HepG2 (cell line): ENCODE data around the gene PNRC1. TPM values are rescaled to one million over a fixed set of nuclear protein-coding genes. Genes with fewer than 3 reads are reported as not detected.

ENCODE experiments used
- CAMTA2 ChIP-seq: sonication (generic); formaldehyde crosslinking; IDR thresholded peaks from 2 replicates; pipeline ENCODE4 v1.4.0; 2020; ENCODE audit warnings: mild to moderate bottlenecking, missing genetic modification reagents, borderline replicate concordance
- CCDC6 ChIP-seq: sonication (generic); formaldehyde crosslinking; IDR thresholded peaks from 2 replicates; pipeline ENCODE4 v1.8.1; 2022; ENCODE audit warnings: mild to moderate bottlenecking, missing genetic modification reagents, moderate library complexity
- GMEB2 ChIP-seq: IDR thresholded peaks from 2 replicates; pipeline ENCODE4 v1.6.1; 2016; ENCODE audit warnings: missing biosample characterization, missing genetic modification reagents, low read depth
- GZF1 ChIP-seq: sonication (generic); formaldehyde crosslinking; IDR thresholded peaks from 2 replicates; pipeline ENCODE4 v1.5.1; 2020; ENCODE audit warnings: mild to moderate bottlenecking, missing genetic modification reagents
- HNF1B ChIP-seq: sonication (generic); formaldehyde crosslinking; IDR thresholded peaks from 2 replicates; pipeline ENCODE4 v1.5.1; 2020; ENCODE audit warnings: mild to moderate bottlenecking, moderate library complexity, missing genetic modification reagents
- HOXA7 ChIP-seq: sonication (generic); formaldehyde crosslinking; IDR thresholded peaks from 2 replicates; pipeline ENCODE4 v1.8.1; 2022; ENCODE audit warnings: mild to moderate bottlenecking, missing genetic modification reagents, moderate library complexity
- KDM3A ChIP-seq: IDR thresholded peaks from 2 replicates; pipeline ENCODE4 v1.6.1; 2018; ENCODE audit warnings: low read depth, missing compliant biosample characterization
- MED13 ChIP-seq: sonication (generic); formaldehyde crosslinking; IDR thresholded peaks from 2 replicates; pipeline ENCODE4 v1.5.0; 2020; ENCODE audit warnings: missing genetic modification reagents
- NCOA2 ChIP-seq: sonication (generic); formaldehyde crosslinking; IDR thresholded peaks from 2 replicates; pipeline ENCODE4 v1.8.0; 2022; ENCODE audit warnings: inconsistent platforms
- NFIB ChIP-seq: sonication (generic); formaldehyde crosslinking; IDR thresholded peaks from 2 replicates; pipeline ENCODE4 v1.9.0; 2021; ENCODE audit warnings: missing genetic modification reagents, mild to moderate bottlenecking, borderline replicate concordance
- NFKBIZ ChIP-seq: IDR thresholded peaks from 2 replicates; pipeline ENCODE4 v1.6.1; 2018; ENCODE audit warnings: missing genetic modification reagents, missing compliant biosample characterization
- PBX2 ChIP-seq: IDR thresholded peaks from 2 replicates; pipeline ENCODE4 v1.6.1; 2016; ENCODE audit warnings: control low read depth
- PLRG1 ChIP-seq: fragments of 450-650 bp; conservative IDR thresholded peaks from 2 replicates; pipeline ENCODE4 v1.6.1; 2016
- SKI ChIP-seq: fragments of 450-650 bp; IDR thresholded peaks from one replicate; pipeline ENCODE4 v1.6.1; 2018; ENCODE audit warnings: mild to moderate bottlenecking; ENCODE audit not compliant: partially characterized antibody
- SOX13 ChIP-seq, 3 experiments: fragments of 450-650 bp in 1 of 3; sonication (generic) in 1 of 3; formaldehyde crosslinking in 1 of 3; IDR thresholded peaks in 2 of 3; conservative IDR thresholded peaks in 1 of 3; 2 replicates each; pipeline versions ENCODE4 v1.5.0 to v1.6.1; 2016 to 2020; ENCODE audit warnings: antibody characterized with exemption in 1 of 3, mild to moderate bottlenecking in 1 of 3, missing compliant biosample characterization in 1 of 3, missing genetic modification reagents in 1 of 3, moderate library complexity in 1 of 3
- SOX6 ChIP-seq, 2 experiments: fragments of 450-650 bp in 1 of 2; sonication (generic) in 1 of 2; formaldehyde crosslinking in 1 of 2; IDR thresholded peaks; 2 replicates each; pipeline versions ENCODE4 v1.4.0 to v1.6.1; 2017 to 2020; ENCODE audit warnings: antibody characterized with exemption in 1 of 2, mild to moderate bottlenecking in 1 of 2, missing genetic modification reagents in 1 of 2
- STAT5B ChIP-seq: sonication (generic); formaldehyde crosslinking; IDR thresholded peaks from 2 replicates; pipeline ENCODE4 v1.4.0; 2020; ENCODE audit warnings: missing genetic modification reagents
- ZBTB7B ChIP-seq: sonication (generic); formaldehyde crosslinking; IDR thresholded peaks from 2 replicates; pipeline ENCODE4 v1.4.0; 2020; ENCODE audit warnings: missing genetic modification reagents
- ZFP82 ChIP-seq: sonication (generic); formaldehyde crosslinking; IDR thresholded peaks from 2 replicates; pipeline ENCODE4 v1.5.1; 2020; ENCODE audit warnings: mild to moderate bottlenecking, missing genetic modification reagents, borderline replicate concordance
- ZMAT3 ChIP-seq: sonication (generic); formaldehyde crosslinking; conservative IDR thresholded peaks from 2 replicates; pipeline ENCODE4 v1.7.0; 2021; ENCODE audit warnings: missing genetic modification reagents
- ZNF234 ChIP-seq: sonication (generic); formaldehyde crosslinking; conservative IDR thresholded peaks from 2 replicates; pipeline ENCODE4 v1.5.1; 2020; ENCODE audit warnings: mild to moderate bottlenecking, missing genetic modification reagents
- ZNF280B ChIP-seq: sonication (generic); formaldehyde crosslinking; IDR thresholded peaks from 2 replicates; pipeline ENCODE4 v1.5.0; 2020; ENCODE audit warnings: missing genetic modification reagents, mild to moderate bottlenecking, borderline replicate concordance
- ZNF329 ChIP-seq: sonication (generic); formaldehyde crosslinking; IDR thresholded peaks from 2 replicates; pipeline ENCODE4 v1.9.0; 2021; ENCODE audit warnings: low read depth, mild to moderate bottlenecking, missing genetic modification reagents
- ZNF572 ChIP-seq: sonication (generic); formaldehyde crosslinking; IDR thresholded peaks from 2 replicates; pipeline ENCODE4 v1.5.1; 2020; ENCODE audit warnings: mild to moderate bottlenecking, missing genetic modification reagents
- ZNF776 ChIP-seq: sonication (generic); formaldehyde crosslinking; IDR thresholded peaks from 2 replicates; pipeline ENCODE4 v1.4.0; 2020; ENCODE audit warnings: mild to moderate bottlenecking, missing genetic modification reagents
- ZNF891 ChIP-seq: sonication (generic); formaldehyde crosslinking; IDR thresholded peaks from 2 replicates; pipeline ENCODE4 v1.5.0; 2020; ENCODE audit warnings: mild to moderate bottlenecking, missing genetic modification reagents
- ZSCAN22 ChIP-seq: sonication (generic); formaldehyde crosslinking; IDR thresholded peaks from 2 replicates; pipeline ENCODE4 v1.4.0; 2020; ENCODE audit warnings: mild to moderate bottlenecking, missing genetic modification reagents
- polyA plus RNA-seq, 8 experiments: library from polyadenylated mRNA; depleted of rRNA in 3 of 8; stranded (reverse) in 7 of 8; unstranded in 1 of 8; fragments of >200 nt; fragmentation: Illumina TruSeq in 4 of 8; extraction: Trizol in 4 of 8; gene quantifications; 2 replicates each; pipeline versions ENCODE4 v1.2.1 to v1.2.3, GENCODE V29; 2011 to 2016; ENCODE audit warnings: low read depth in 4 of 8, missing spikeins in 1 of 8, mixed read lengths in 1 of 8; ENCODE audit not compliant: insufficient read depth in 1 of 8
- total RNA-seq, 5 experiments: library from RNA; depleted of rRNA; stranded (reverse); fragments of >200 nt; fragmentation: Illumina TruSeq; extraction: Trizol; gene quantifications; 2 replicates each; pipeline ENCODE4 v1.2.3, GENCODE V29; 2016; ENCODE audit warnings: low read depth in 1 of 5

PNRC1 gene
- total and polyA plus RNA-seq, 2 of the 13 experiments (the other 11 are each of a cell fraction or from before 2014, with no cell fraction given): 17.6 to 36.0 TPM

- TF ChIP-seq GMEB2 (CRISPR knock-in tag): no peak
- no peak for TF ChIP-seq SKI
- TF ChIP-seq ZMAT3 (CRISPR knock-in tag): no peak
- no peak for TF ChIP-seq KDM3A (CRISPR knock-in tag)
- TF ChIP-seq PBX2: no peak
- TF ChIP-seq ZNF234 (CRISPR knock-in tag): no peak
- no peak for TF ChIP-seq CCDC6 (CRISPR knock-in tag)
- no peak for TF ChIP-seq ZNF776 (CRISPR knock-in tag)
- TF ChIP-seq SOX13 (IDR thresholded peaks at IDR 0.05): no peak
- TF ChIP-seq SOX13 (CRISPR knock-in tag; conservative IDR thresholded peaks at IDR 0.05 in 1 of 2, IDR thresholded peaks at IDR 0.05 in 1 of 2): peak in 1 of 2 experiments; percentile 31; a peak in 1 of 4 replicates
- TF ChIP-seq ZSCAN22 (CRISPR knock-in tag): no peak
- TF ChIP-seq NFKBIZ (CRISPR knock-in tag): 0 out of 2 replicates have a peak, but pooled peaks have one; percentile 73
- TF ChIP-seq ZNF891 (CRISPR knock-in tag): no peak
- no peak for TF ChIP-seq HOXA7 (CRISPR knock-in tag)
- no peak for TF ChIP-seq NFIB (CRISPR knock-in tag)
- TF ChIP-seq NCOA2: peak; percentile 32; the same call in 1 of the 2 replicates
- no peak for TF ChIP-seq MED13 (CRISPR knock-in tag)
- TF ChIP-seq CAMTA2 (CRISPR knock-in tag): no peak
- TF ChIP-seq ZNF572 (CRISPR knock-in tag): no peak
- TF ChIP-seq ZFP82 (CRISPR knock-in tag): no peak
- TF ChIP-seq ZNF280B (CRISPR knock-in tag): no peak
- TF ChIP-seq STAT5B (CRISPR knock-in tag): no peak
- TF ChIP-seq ZNF329 (CRISPR knock-in tag): no peak
- no peak for TF ChIP-seq SOX6 (IDR thresholded peaks at IDR 0.05)
- 0 out of 2 replicates have a peak, but pooled peaks have one; percentile 24 for TF ChIP-seq SOX6 (CRISPR knock-in tag; IDR thresholded peaks at IDR 0.05)
- TF ChIP-seq HNF1B: no peak
- TF ChIP-seq PLRG1: no peak
- TF ChIP-seq GZF1: no peak
- TF ChIP-seq ZBTB7B (CRISPR knock-in tag): no peak
Observed at GRCh38 chr6:89050155-89050554, 30.4 kb upstream of the PNRC1 start (continued).
